Kidney (tissue), 14 donors: ENCODE measurements around the gene HSD3B7. TPM values are rescaled to one million over a fixed set of nuclear protein-coding genes. Genes with fewer than 3 reads are reported as not detected.

ENCODE experiments used
- DNase-seq, 5 donors: peaks; one replicate each; pipeline ENCODE4 v3.0.0-alpha.2; 2013 to 2020
- FAIRE-seq: peaks from 2 replicates; lab custom pipeline; 2012; peaks lifted over from hg19 to GRCh38; lab: Jason Lieb, UNC
- H3K27ac ChIP-seq, 2 donors: one replicate each; pipeline ENCODE4 v1.7.0; 2013; ENCODE audit warnings: low read depth in 2 of 2, low read length in 2 of 2, inconsistent platforms in 1 of 2
- H3K27me3 ChIP-seq: one replicate; pipeline ENCODE4 v1.7.1; 2013; ENCODE audit warnings: low read length, inconsistent platforms; ENCODE audit not compliant: control insufficient read depth, insufficient read depth
- H3K36me3 ChIP-seq, 3 donors: one replicate each; pipeline versions ENCODE4 v1.7.0 to v1.7.1; 2013; ENCODE audit warnings: low read length in 3 of 3, control low read depth in 1 of 3, inconsistent platforms in 1 of 3; ENCODE audit not compliant: insufficient read depth in 3 of 3, control insufficient read depth in 2 of 3
- H3K4me1 ChIP-seq, 3 donors: one replicate each; pipeline versions ENCODE4 v1.7.0 to v1.7.1; 2013; ENCODE audit warnings: low read length in 3 of 3, inconsistent platforms in 1 of 3, low read depth in 1 of 3; ENCODE audit not compliant: control insufficient read depth in 2 of 3, insufficient read depth in 2 of 3
- H3K4me3 ChIP-seq, 3 donors: one replicate each; pipeline versions ENCODE4 v1.7.0 to v1.8.1; 2013; ENCODE audit warnings: low read length in 3 of 3, control low read depth in 1 of 3, inconsistent platforms in 1 of 3
- H3K9ac ChIP-seq, 3 donors: one replicate each; pipeline versions ENCODE4 v1.7.0 to v1.7.1; 2013; ENCODE audit warnings: low read length in 3 of 3, control low read depth in 1 of 3, inconsistent platforms in 1 of 3
- H3K9me3 ChIP-seq, 3 donors: one replicate each; pipeline versions ENCODE4 v1.7.0 to v1.7.1; 2013; ENCODE audit warnings: low read length in 3 of 3, control low read depth in 1 of 3, inconsistent platforms in 1 of 3; ENCODE audit not compliant: control insufficient read depth in 2 of 3, insufficient read depth in 1 of 3
- intact Hi-C: fragments of 100-400 bp; cut with DNase I; formaldehyde crosslinking; loops from one replicate; pipeline ENCODE4 v1.11.1; 2022
- polyA plus RNA-seq: library from polyadenylated mRNA; stranded (reverse); fragments of 350-450 nt; fragmentation: Illumina TruSeq; extraction: RNeasy Lipid Tissue Mini Kit (QIAGEN cat#74804); gene quantifications from one replicate; pipeline ENCODE4 v1.2.3, GENCODE V29; 2014; ENCODE audit warnings: low read depth, low replicate concordance; ENCODE audit not compliant: insufficient read depth
- total RNA-seq: library from RNA; stranded (reverse); fragmentation: NEBNext Ultra II Directional; extraction: Animal tissue kit (Norgen Biotek cat#: 25700); gene quantifications from one replicate; pipeline ENCODE4 v1.2.1, GENCODE V29; 2021
- TF ChIP-seq, protein P1 (sequence below): IDR thresholded peaks from 3 replicates; pipeline ENCODE4 v1.5.1; 2012; ENCODE audit warnings: mild to moderate bottlenecking, moderate library complexity, borderline replicate concordance; ENCODE audit not compliant: insufficient read depth; ENCODE audit errors: extremely low read depth
- donor health status: control.
- donor health status: control.
- donor health status: control.
- donor health status: control.
- donor health status: control.
- donor health status: DM: yes; HTN: yes; CAD: no.
- donor health status: Normal renal cell carcinoma (clear cell type).

HSD3B7 gene
- total and polyA plus RNA-seq, 2 donors from 2014 or later, result 24.4 to 40.5 TPM

GRCh38 chr16:31000671-31001382 lies 15.8 kb downstream of the HSD3B7 start:
- Histone ChIP-seq H3K27me3 (peaks cover 2% of the 10 kb centered on the region), H3K36me3 (no peaks in the 10 kb centered on the region), H3K4me1 (peaks cover 0 to 9% (median 0%) of the 10 kb centered on the region in 3 donors), H3K4me3 (no peak overlapping the region), H3K9me3 (no peaks in the 10 kb centered on the region), H3K27ac (no peak overlapping the region), H3K9ac (no peak overlapping the region)
- TF ChIP-seq, protein P1, sequence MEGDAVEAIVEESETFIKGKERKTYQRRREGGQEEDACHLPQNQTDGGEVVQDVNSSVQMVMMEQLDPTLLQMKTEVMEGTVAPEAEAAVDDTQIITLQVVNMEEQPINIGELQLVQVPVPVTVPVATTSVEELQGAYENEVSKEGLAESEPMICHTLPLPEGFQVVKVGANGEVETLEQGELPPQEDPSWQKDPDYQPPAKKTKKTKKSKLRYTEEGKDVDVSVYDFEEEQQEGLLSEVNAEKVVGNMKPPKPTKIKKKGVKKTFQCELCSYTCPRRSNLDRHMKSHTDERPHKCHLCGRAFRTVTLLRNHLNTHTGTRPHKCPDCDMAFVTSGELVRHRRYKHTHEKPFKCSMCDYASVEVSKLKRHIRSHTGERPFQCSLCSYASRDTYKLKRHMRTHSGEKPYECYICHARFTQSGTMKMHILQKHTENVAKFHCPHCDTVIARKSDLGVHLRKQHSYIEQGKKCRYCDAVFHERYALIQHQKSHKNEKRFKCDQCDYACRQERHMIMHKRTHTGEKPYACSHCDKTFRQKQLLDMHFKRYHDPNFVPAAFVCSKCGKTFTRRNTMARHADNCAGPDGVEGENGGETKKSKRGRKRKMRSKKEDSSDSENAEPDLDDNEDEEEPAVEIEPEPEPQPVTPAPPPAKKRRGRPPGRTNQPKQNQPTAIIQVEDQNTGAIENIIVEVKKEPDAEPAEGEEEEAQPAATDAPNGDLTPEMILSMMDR, result no peak
- FAIRE-seq, result no peak
- no peak for DNase-seq
- intact Hi-C loops, result no loop called here

- Histone ChIP-seq H3K9me3 (no peaks in the 10 kb centered on the region), H3K4me3 (no peak overlapping the region), H3K27me3 (no peaks in the 10 kb centered on the region), H3K27ac (no peak overlapping the region), H3K4me1 (peaks cover 0 to 9% (median 0%) of the 10 kb centered on the region in 3 donors), H3K36me3 (no peaks in the 10 kb centered on the region), H3K9ac (no peak overlapping the region)
- TF ChIP-seq, protein P1, result no peak
- intact Hi-C loops, result no loop called here
- FAIRE-seq (no peak), DNase-seq (peak in 2 of 5 donors; percentile 34 to 44)
These were observed 16.7 kb downstream of the HSD3B7 start for GRCh38 chr16:31001507-31002249.

DNA sequence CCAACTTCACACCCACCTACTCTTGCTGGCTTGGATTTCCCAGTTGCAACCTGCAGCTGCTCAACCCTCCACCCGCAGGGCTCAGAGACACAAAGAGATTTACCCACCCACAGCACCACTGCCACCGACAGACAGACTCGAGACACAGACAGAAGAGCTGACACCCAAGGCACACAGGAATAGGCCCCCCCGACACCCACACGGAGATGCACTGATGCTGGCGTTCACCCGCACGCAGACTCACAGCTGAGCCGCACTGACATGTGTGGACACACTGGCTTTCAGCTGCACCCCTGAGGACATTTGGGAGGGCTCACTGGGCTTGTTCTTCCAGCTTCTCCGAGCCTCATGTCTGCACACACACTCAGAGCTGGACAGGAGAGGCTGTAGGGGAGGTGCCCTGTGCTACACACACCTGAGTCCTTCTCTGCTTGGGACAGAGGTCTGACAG lies 17.3 kb downstream of the HSD3B7 start:
- no peak overlapping the region for H3K27ac ChIP-seq
- no peak for DNase-seq
- no peaks in the 10 kb centered on the region for H3K27me3 ChIP-seq
- H3K9ac ChIP-seq, result no peak overlapping the region
- TF ChIP-seq, protein P1, result no peak
- no peaks in the 10 kb centered on the region for H3K36me3 ChIP-seq
- H3K9me3 ChIP-seq, result no peaks in the 10 kb centered on the region
- peaks cover 0 to 7% (median 0%) of the 10 kb centered on the region in 3 donors for H3K4me1 ChIP-seq
- FAIRE-seq, result no peak
- H3K4me3 ChIP-seq, result no peak overlapping the region
- intact Hi-C loops, result no loop called here
